Left kidney (tissue), 2 donors: ENCODE measurements around the gene EFNA1. TPM values are rescaled to one million over a fixed set of nuclear protein-coding genes. Genes with fewer than 3 reads are reported as not detected.
A peak's percentile ranks its signal among the peaks of the same experiment; 100 is the strongest.
"Not testable (repeated sequence)": the region's sequence is repeated elsewhere in the genome, so short reads cannot be mapped to it uniquely, and the experiment has no call there.

Source experiments
- DNase-seq: peaks from one replicate; pipeline ENCODE4 v3.0.0-alpha.2; 2013
- polyA plus RNA-seq: library from polyadenylated mRNA; unstranded; fragments of 120-200 nt; gene quantifications from one replicate; pipeline ENCODE4 v1.2.1, GENCODE V29; 2013; ENCODE audit not compliant: insufficient read length

The EFNA1 gene
- polyA plus RNA-seq, 1 donor = 56.0 TPM

GRCh38 chr1:155141749-155142148 lies 14.1 kb downstream of the EFNA1 start:
- DNase-seq = no peak

GRCh38 chr1:155145491-155145890 lies 17.8 kb downstream of the EFNA1 start:
- DNase-seq = no peak

GRCh38 chr1:155155996-155156643 lies 28.4 kb downstream of the EFNA1 start:
- DNase-seq = not testable (repeated sequence)

GRCh38 chr1:155158991-155159390 lies 31.3 kb downstream of the EFNA1 start:
- no peak for DNase-seq

- DNase-seq = no peak
These were observed 32.5 kb downstream of the EFNA1 start for GRCh38 chr1:155160128-155160527.

GRCh38 chr1:155162631-155163030 lies 35.0 kb downstream of the EFNA1 start:
- not testable (repeated sequence) for DNase-seq

- not testable (repeated sequence) for DNase-seq
These were observed 36.1 kb downstream of the EFNA1 start for GRCh38 chr1:155163785-155164184.

GRCh38 chr1:155164625-155165024 lies 36.9 kb downstream of the EFNA1 start:
- not testable (repeated sequence) for DNase-seq

GRCh38 chr1:155166051-155166470 lies 38.4 kb downstream of the EFNA1 start:
- no peak for DNase-seq

- DNase-seq = peak; percentile 55
These were observed 38.9 kb downstream of the EFNA1 start for GRCh38 chr1:155166471-155167165.

GRCh38 chr1:155167166-155168104 lies 39.8 kb downstream of the EFNA1 start:
- peak; percentile 88 for DNase-seq

GRCh38 chr1:155168105-155168445 lies 40.4 kb downstream of the EFNA1 start:
- not testable (repeated sequence) for DNase-seq

- DNase-seq = no peak
These were observed 41.0 kb downstream of the EFNA1 start for GRCh38 chr1:155168456-155169210.

- DNase-seq = no peak
These were observed 41.9 kb downstream of the EFNA1 start for GRCh38 chr1:155169541-155169940.

GRCh38 chr1:155170101-155170785 lies 42.6 kb downstream of the EFNA1 start:
- DNase-seq = no peak

- no peak for DNase-seq
These were observed 43.1 kb downstream of the EFNA1 start for GRCh38 chr1:155170806-155171205.

- no peak for DNase-seq
These were observed 44.4 kb downstream of the EFNA1 start for GRCh38 chr1:155171836-155172731.

GRCh38 chr1:155172732-155173477 lies 45.2 kb downstream of the EFNA1 start, which contains the start of gene KRTCAP2:
KRTCAP2 (minus strand) TSS chr1:155173304; CDS start chr1:155173224, 80 bp downstream.
- peak; percentile 96 for DNase-seq
